HG02798 (cell line): ENCODE results near the gene PSD2.

Source experiments
- ATAC-seq: cut with Tn5 transposase; IDR thresholded peaks from one replicate; pipeline ENCODE4 v1.9.1; 2021; ENCODE audit warnings: mild to moderate bottlenecking; ENCODE audit not compliant: unreplicated experiment, poor library complexity

Gene PSD2

GRCh38 chr5:139850423-139851016 is 54.9 kb downstream of the PSD2 start:
- no peak for ATAC-seq

- ATAC-seq, result no peak
These were observed 56.0 kb downstream of the PSD2 start for GRCh38 chr5:139851558-139851957.

GRCh38 chr5:139852696-139853095 is 57.1 kb downstream of the PSD2 start:
- no peak for ATAC-seq

- ATAC-seq, result no peak
These were observed 58.5 kb downstream of the PSD2 start for GRCh38 chr5:139854029-139854605.

DNA sequence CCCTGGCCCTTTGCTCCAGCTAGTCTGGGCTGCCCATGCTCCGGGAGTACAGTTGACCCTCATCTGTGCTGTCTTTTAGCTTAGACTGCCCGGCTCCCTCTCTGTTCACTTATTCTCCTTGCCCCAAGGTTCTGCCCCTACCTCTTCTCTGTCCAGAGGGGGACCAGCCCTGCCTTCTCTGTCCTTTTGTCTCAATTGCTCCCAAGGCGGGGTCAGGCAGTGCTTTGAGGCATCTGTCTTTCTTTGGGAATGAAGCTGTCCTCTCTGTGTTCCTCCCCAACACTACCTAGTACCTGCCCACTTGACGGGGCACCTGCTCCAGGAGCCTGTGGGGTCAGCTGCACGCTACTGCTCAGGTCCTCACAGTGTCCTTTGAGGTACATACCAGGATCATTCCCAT is 59.3 kb downstream of the PSD2 start:
- ATAC-seq, result no peak

DNA sequence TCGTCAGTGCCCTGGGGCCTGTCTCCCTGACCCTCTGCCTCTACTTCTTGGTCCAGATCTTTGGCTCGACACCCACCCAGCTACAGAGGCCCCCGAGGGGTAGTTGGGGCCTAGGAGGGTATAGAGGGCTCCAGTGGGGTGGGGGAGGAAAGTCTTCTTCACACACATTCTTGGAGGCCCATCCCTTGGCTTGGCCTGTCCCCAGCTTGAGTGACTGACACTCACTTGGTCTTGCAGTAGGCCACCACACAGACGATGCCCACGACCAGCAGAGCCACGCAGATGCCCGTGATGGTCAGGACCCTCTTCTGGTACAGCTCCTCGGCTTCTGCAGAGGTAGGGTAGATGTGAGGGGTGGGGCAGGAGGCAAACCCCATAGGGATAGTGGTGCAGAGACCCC is 59.8 kb downstream of the PSD2 start:
- ATAC-seq, result no peak

DNA sequence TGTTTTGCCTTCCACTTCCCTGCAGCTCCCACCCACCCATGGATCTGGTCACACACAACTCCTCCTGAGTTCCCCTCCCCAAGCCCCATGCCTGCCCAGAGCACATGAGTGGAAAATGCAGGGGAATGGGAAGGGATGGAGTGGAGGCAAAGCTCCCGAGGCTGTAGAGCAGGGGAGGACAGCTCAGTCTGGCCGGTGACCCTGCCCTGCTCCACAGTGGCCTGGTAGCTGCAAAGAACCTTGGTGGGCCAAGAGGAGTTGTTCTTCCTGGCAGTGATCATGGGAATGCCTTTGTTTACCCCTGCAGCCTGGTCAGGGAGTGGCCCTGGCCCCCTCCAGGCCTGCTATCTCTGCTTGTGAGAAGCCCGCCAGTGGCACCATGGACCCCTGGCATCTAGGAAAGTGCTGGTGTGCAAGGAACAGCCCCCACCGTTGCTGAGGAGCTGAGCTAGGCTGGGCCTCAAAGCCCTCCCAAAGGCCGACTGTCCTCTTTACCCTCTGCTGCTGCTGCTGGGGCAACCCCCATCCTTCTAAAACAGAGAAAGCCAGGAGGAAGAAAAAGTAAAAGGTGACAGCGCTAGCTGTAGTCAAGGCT is 60.4 kb downstream of the PSD2 start:
- ATAC-seq, result no peak

GRCh38 chr5:139856714-139857113 is 61.1 kb downstream of the PSD2 start:
- ATAC-seq, result no peak

DNA sequence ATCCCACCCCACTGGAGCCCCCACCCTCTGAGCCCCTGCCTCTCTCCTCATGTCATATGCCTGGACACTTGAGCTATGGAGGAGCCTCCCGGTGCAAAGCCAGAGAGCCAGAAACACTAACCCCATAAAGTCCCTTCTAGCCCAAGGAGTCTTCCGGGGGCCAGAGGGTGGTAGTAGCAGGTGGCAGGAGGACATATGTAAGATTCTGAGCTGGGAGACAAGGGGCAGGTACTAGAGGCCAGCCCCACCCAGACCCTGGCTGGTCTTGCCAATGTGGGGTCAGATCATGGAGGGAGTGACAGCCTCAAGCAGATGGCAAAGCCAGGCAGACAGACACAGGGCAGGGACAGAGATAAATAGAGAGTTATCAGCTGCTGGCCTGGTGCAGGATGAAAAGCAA is 63.4 kb downstream of the PSD2 start:
- ATAC-seq, result no peak

DNA sequence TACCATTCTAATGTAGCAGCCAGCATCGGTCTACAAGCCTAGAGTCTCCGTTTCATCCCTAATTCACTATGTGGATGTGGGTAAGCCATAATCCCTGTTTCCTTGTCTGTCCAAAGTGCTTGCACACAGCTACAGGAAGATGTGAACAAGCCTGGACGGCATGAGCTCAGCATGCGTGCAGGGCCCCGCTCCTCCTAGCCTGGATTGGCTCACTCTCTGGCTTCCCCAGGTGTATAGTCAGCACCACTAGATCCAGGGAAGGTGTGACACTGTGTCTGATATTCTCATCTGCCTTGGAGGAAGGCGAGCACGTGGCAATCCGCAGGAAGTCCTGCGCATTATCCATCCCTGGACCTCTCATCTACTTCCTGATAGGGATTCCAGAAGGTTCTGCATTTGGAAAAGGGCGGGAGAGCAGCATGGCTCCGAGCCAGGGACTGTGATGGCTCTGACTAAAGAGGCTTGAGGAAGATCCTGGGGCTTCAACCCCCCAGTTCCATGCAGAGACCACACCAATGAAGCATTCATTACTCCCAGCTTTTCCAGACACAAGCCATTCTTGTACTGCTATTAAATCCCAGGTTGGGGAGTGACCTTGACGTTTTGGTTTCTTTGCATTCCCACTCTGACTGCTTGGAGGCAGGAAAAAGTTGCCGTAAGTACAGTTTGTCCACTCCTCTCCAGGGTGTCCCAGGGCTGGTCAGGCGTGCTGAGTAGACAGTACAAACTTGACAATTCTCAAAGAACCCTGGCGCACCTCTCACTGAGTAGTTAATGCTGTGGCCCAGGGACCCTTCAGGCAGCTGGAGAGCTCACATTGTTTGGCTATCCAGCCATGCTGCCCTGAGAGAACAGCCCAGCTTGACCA is 65.6 kb downstream of the PSD2 start:
- ATAC-seq, result no peak

- no peak for ATAC-seq
These were observed 66.2 kb downstream of the PSD2 start for GRCh38 chr5:139861889-139862207.

GRCh38 chr5:139862313-139862712 is 66.7 kb downstream of the PSD2 start:
- peak; percentile 36 for ATAC-seq

- no peak for ATAC-seq
These were observed 67.2 kb downstream of the PSD2 start for GRCh38 chr5:139862803-139863202.

DNA sequence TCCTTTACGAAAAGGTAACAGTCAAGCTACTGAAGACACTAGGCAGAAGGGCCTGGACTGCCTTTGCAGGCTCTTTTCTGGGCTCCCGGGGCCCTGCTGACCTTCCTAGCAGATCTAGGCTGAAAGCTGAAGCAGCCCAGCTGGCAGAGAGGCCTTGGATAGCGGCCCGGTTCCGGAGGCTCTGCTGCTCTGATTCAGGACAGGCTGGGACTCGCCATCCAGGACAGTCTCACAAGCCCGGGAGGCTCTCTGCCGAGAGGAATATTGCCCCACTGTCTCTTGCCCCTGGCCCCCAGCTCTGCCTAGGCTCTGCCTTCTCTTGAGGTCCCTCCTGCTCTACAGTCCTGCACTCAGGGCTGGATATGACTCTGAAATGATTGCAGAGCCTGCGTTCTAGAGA is 67.8 kb downstream of the PSD2 start:
- ATAC-seq, result no peak

DNA sequence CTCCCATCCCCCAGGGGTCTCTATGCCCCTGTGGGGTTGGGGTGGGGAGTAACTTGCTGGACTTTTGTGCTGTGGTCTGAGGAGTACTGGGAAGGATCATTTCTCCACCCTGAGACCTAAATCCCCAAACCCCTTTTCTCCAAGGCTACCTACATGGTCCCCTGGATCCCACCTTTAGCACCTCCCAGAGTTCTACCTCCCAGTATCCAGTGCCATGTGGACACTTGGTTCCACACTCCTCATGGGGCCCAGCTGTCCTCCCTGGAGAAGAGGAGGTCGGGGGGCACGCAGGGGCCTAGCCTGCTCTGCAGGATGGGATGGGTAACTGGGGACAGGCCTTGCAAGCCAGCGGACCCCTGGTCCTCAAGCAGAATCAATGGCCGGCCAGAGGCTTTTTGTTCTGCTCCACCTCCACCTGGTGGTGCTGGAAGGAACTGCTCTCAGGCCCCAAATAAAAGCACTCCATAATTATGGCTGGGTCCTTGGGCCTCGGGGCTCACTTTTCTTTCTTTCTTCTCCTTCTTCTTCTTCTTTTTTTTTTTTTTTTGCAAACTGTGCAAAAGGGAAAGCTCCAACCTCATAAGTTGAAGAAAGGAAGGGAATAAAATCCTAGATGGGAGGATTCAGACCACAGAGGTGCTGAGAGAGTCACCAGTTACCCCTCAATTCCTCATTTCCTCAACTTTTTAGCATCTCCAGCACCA is 68.4 kb downstream of the PSD2 start:
- ATAC-seq, result peak; percentile 49

DNA sequence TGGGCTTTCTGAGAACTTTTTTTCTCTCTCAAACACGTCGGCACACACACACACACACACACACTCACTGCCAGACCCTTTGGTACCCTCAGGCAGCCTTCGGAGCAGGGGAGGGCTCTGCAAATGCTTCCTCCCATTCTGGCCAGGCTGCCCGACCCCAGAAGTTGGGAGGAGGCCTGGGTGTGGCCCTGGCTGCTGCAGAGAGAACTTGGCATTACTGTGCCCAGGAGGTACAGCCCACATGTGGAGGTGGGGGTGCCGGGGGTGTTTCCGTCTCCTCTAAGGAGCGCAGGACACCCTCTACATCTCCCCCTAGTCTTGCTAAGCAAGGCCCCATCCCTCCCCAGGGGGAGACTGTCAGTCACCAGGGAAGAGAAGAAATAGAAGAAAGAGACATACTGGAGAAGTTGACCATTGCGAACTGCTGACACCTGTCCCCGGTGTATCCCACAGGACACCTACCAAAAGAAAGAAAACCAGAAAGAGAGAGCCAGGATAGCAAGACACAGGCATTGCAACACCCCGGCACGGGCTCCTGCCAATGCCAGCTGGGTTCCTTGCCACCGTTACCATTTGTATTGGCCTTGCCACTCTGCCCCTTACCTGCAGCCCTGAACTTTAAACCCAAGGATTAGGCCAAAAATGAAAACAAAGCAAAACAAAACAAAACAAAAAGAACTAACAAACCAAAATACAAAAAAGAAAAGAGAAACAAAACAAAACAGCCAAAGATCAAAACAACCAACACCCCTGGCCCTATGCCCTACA is 69.3 kb downstream of the PSD2 start:
- no peak for ATAC-seq

- no peak for ATAC-seq
These were observed 71.5 kb downstream of the PSD2 start for GRCh38 chr5:139867109-139867508.

DNA sequence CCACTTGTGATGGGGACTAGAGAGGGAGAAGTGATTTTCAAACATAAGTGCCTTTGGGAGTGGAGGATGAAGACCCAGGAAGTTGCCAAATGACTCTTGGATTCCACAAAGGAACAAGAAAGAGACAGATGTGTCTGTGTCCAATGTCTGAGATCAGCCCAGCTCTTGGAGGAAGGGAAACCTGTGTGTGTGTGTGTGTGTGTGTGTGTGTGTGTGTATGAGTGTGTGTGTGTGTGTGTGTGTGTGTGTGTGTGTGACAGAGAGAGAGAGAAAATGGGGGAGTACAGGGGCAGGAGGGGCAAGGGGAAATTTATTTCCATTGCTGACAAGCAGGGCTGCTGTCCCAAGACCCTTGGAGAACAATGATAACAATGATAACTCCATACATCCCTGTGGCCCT is 72.0 kb downstream of the PSD2 start:
- no peak for ATAC-seq

DNA sequence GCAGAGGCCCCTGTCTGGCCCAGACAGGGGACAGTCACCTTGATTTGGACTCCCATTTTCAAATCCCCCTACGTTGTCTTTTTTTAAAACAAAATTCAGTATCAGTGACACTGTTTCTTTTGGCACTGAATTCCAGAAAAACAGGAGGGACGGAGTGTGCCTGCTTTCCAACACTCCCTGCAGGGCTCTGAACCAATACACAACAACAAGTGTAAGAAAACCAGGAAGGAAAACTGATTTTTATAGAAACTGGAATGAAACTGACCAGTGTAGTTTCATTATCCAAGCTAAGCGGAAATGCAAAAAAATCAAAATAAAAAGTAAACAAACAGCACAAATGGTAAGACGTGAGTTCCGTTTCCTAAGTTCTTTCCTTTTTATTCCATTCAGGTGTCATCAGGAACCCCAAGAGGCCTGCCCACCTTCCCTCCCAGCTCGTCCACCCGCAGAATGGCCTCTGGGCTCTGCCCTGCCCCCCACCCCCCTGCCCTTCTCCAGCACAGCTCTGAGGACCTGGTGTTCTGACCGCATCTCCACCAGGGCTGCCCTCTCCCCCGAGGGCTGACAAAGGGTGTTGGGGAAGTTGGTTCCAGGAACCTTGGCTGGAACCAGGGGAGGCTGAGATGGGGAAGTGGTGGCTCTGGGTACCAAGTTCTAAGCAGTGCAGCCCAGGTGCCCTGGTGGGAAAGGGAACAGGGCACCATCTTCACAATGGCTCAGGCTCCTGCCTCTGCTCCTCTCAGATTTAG is 73.6 kb downstream of the PSD2 start:
- no peak for ATAC-seq
